Measurements from ENCODE around the gene PF4V1.

PF4V1 gene

GRCh38 chr4:73866246-73866645 lies 13.2 kb downstream of the PF4V1 start:
- H3K36me3 ChIP-seq (ENCODE audit: insufficient read depth, low read length) = no peaks in the 10 kb centered on the region
- H3K27ac ChIP-seq (ENCODE audit: low read depth, low read length, poor library complexity, severe bottlenecking) = no peak overlapping the region
- H3K79me2 ChIP-seq (ENCODE audit: insufficient read depth, low read length) = no peaks in the 10 kb centered on the region
- no peak for TF ChIP-seq CTCF (IDR thresholded peaks at IDR 0.05; ENCODE audit: low read length)
- no peak for TF ChIP-seq EZH2 (IDR thresholded peaks at IDR 0.05; ENCODE audit: borderline replicate concordance, low read length)
- no peaks in the 10 kb centered on the region for H4K20me1 ChIP-seq (ENCODE audit: insufficient read depth, low read length)
- no peak overlapping the region for H2AFZ ChIP-seq (ENCODE audit: low read length)
- no peak overlapping the region for H3K4me3 ChIP-seq (ENCODE audit: low read depth, low read length, poor library complexity, severe bottlenecking)
- no peaks in the 10 kb centered on the region for H3K4me1 ChIP-seq (ENCODE audit: insufficient read depth, low read length, severe bottlenecking)
- H3F3A ChIP-seq (ENCODE audit: insufficient read depth, low read length) = no peaks in the 10 kb centered on the region
- no peaks in the 10 kb centered on the region for H3K9me3 ChIP-seq (ENCODE audit: low read length)
- H3K9me2 ChIP-seq (ENCODE audit: low read depth, low read length) = no peaks in the 10 kb centered on the region
- H3K27me3 ChIP-seq (ENCODE audit: insufficient read depth, low read length) = no peaks in the 10 kb centered on the region
- H3K9ac ChIP-seq (ENCODE audit: low read length) = no peak overlapping the region
- H3K4me2 ChIP-seq (ENCODE audit: low read length) = no peak overlapping the region

GRCh38 chr4:73867783-73868182 lies 14.7 kb downstream of the PF4V1 start:
- H4K20me1 ChIP-seq (ENCODE audit: insufficient read depth, low read length) = no peaks in the 10 kb centered on the region
- no peak overlapping the region for H2AFZ ChIP-seq (ENCODE audit: low read length)
- H3K4me2 ChIP-seq (ENCODE audit: low read length) = no peak overlapping the region
- no peaks in the 10 kb centered on the region for H3F3A ChIP-seq (ENCODE audit: insufficient read depth, low read length)
- no peak overlapping the region for H3K9ac ChIP-seq (ENCODE audit: low read length)
- H3K36me3 ChIP-seq (ENCODE audit: insufficient read depth, low read length) = no peaks in the 10 kb centered on the region
- no peaks in the 10 kb centered on the region for H3K9me2 ChIP-seq (ENCODE audit: low read depth, low read length)
- no peaks in the 10 kb centered on the region for H3K27me3 ChIP-seq (ENCODE audit: insufficient read depth, low read length)
- no peak overlapping the region for H3K27ac ChIP-seq (ENCODE audit: low read depth, low read length, poor library complexity, severe bottlenecking)
- no peaks in the 10 kb centered on the region for H3K4me1 ChIP-seq (ENCODE audit: insufficient read depth, low read length, severe bottlenecking)
- no peaks in the 10 kb centered on the region for H3K79me2 ChIP-seq (ENCODE audit: insufficient read depth, low read length)
- no peaks in the 10 kb centered on the region for H3K9me3 ChIP-seq (ENCODE audit: low read length)
- TF ChIP-seq CTCF (IDR thresholded peaks at IDR 0.05; ENCODE audit: low read length) = no peak
- no peak for TF ChIP-seq EZH2 (IDR thresholded peaks at IDR 0.05; ENCODE audit: borderline replicate concordance, low read length)
- H3K4me3 ChIP-seq (ENCODE audit: low read depth, low read length, poor library complexity, severe bottlenecking) = no peak overlapping the region

GRCh38 chr4:73868206-73869129 lies 15.4 kb downstream of the PF4V1 start:
- Histone ChIP-seq H3K36me3 (ENCODE audit: insufficient read depth, low read length) (no peaks in the 10 kb centered on the region), H3K4me2 (ENCODE audit: low read length) (no peak overlapping the region), H3F3A (ENCODE audit: insufficient read depth, low read length) (no peaks in the 10 kb centered on the region), H3K9ac (ENCODE audit: low read length) (no peak overlapping the region), H4K20me1 (ENCODE audit: insufficient read depth, low read length) (no peaks in the 10 kb centered on the region), H3K9me3 (ENCODE audit: low read length) (no peaks in the 10 kb centered on the region), H3K27ac (ENCODE audit: low read depth, low read length, poor library complexity, severe bottlenecking) (no peak overlapping the region), H3K27me3 (ENCODE audit: insufficient read depth, low read length) (no peaks in the 10 kb centered on the region), H3K4me1 (ENCODE audit: insufficient read depth, low read length, severe bottlenecking) (no peaks in the 10 kb centered on the region), H3K4me3 (ENCODE audit: low read depth, low read length, poor library complexity, severe bottlenecking) (no peak overlapping the region), H2AFZ (ENCODE audit: low read length) (no peak overlapping the region), H3K9me2 (ENCODE audit: low read depth, low read length) (no peaks in the 10 kb centered on the region), H3K79me2 (ENCODE audit: insufficient read depth, low read length) (no peaks in the 10 kb centered on the region)
- TF ChIP-seq EZH2 (IDR thresholded peaks at IDR 0.05; ENCODE audit: borderline replicate concordance, low read length) = no peak
- no peak for TF ChIP-seq CTCF (IDR thresholded peaks at IDR 0.05; ENCODE audit: low read length)
